Activated CD8-positive, alpha-beta memory T cell treated with anti-CD3 and anti-CD28 coated beads for 1 hour (primary cell): ENCODE data around the gene RNASEL.
A peak's percentile ranks its signal among the peaks of the same experiment; 100 is the strongest.
"Not testable (repeated sequence)": the region's sequence is repeated elsewhere in the genome, so short reads cannot be mapped to it uniquely, and the experiment has no call there.

ENCODE experiments used
- DNase-seq, 2 donors: peaks; one replicate each; pipeline ENCODE4 v3.0.0-alpha.2; 2020; ENCODE audit warnings: low read depth in 1 of 2; ENCODE audit errors: extremely low read depth in 1 of 2

Gene RNASEL, protein sequence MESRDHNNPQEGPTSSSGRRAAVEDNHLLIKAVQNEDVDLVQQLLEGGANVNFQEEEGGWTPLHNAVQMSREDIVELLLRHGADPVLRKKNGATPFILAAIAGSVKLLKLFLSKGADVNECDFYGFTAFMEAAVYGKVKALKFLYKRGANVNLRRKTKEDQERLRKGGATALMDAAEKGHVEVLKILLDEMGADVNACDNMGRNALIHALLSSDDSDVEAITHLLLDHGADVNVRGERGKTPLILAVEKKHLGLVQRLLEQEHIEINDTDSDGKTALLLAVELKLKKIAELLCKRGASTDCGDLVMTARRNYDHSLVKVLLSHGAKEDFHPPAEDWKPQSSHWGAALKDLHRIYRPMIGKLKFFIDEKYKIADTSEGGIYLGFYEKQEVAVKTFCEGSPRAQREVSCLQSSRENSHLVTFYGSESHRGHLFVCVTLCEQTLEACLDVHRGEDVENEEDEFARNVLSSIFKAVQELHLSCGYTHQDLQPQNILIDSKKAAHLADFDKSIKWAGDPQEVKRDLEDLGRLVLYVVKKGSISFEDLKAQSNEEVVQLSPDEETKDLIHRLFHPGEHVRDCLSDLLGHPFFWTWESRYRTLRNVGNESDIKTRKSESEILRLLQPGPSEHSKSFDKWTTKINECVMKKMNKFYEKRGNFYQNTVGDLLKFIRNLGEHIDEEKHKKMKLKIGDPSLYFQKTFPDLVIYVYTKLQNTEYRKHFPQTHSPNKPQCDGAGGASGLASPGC

DNA sequence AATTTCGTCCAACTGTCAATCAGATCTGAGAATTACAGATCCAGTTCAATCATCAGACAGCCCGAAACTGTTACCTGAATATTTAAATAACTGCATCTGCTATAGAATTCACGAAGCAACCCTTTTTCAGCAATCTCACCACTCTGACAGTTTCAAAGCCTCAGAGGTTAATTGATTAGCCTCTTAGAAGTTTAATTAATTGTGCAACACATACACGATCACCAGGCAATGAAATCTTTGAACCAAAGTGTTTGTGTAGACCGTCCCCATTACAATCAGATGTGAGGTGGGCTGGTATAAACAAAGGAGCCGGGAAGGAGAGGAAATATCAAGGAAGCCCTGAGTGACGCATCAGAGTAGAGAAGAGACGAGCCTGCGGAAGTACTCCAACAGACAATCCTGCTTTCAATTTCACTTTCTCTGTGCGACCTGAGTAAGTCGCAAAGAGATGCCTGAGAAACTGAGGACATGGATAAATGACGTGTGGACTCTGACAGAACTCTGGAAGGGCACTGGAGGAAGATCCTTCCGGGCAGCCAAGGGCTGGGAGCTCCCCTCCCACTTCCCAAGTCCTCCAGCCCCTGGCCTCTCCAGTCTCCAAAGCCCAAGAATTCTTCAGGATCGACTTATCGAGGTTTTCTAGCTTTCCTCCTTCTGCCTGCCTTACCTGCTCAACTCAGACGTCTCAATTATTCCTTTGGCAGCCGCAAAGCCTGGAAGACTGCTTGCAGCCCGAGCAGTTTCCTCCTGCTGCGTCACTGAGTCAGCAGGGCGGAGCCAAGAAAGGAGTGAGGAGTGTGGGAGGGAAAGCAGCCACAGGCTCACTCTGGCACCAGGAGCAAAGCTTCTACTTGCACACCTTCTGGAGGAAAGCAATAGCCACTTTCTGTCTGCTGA is at the start of gene RNASEL:
Gene RNASEL, minus strand, starts transcription at position 757 of the 897 bp plus-strand sequence. CDS start 2,450 bp downstream, outside the sequence.
- peak in 1 of 2 donors; percentile 37 for DNase-seq

DNA sequence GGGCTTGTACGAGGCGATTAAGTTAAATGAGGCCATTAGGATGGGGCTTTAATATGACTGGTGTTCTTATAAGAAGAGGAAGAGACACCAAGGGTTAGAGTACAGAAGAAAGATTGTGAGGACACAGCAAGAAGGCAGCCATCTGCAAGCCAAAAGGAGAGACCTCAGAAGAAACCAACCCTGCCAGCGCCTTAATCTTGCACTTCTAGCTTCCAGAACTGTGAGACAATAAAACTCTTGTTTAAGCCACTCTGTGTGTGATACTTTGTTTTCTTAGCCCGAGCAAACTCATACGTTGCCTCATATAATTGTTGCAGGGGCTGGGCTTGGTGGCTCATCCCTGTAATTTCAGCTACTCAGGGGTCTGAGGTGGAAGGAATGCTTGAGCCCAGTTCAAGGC is 48.7 kb upstream of the RNASEL start:
- DNase-seq = no peak

DNA sequence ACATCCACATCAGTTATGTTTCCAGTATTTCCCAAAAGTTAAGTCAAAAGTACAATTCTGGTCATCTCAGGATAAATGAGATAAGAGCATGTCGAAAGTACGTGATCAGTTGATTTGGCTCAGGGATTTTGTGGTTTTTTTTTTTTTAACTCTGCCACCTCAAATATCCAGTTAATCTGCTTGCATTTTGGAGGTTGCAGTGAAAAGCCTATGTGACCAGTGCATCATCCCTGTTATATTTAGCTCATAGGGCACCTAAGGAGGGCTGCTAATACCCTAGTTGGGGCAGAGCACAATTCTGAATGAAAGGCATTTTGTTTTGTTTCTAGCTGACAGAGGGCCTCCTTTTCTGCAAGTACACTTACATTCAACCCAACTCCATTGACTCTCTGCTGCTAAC is 46.8 kb upstream of the RNASEL start:
- DNase-seq = no peak

DNA sequence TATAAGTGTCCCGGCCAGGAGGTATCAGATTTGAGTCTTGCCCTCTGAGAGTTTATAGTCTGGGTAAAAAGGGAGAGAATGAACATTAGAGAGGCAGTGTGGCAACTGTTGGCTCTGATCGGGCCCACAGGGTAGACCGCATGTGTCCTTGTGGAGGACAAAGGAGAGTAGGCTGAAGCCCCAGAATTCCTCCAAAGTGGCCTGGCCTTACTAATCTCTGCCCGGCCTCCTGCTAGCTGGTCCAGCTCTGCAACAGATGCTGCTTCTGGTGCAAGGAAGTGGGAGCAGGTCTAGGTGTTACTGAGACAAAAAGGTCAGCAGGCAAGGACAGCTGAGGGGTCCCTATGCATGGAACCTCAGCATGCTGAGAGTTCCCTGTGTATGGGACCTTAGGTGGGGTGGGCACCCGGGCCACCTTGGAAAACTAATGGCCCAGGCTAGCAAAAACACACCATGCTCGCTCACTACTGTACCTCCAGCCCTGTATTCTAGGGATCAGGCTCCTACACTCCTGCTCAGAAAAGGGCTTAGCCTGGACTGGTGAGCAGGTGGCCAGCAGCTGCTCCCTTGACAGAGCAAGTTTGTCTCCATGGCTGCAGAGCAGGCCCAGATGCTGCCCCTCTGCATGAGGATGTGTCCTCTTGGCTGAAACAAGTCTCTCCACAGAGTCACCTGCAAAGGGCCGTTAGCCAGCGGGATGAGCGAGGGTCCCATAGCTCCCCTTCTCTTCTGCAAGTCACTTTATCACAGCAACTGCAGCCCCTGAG is 45.4 kb upstream of the RNASEL start:
- no peak for DNase-seq

DNA sequence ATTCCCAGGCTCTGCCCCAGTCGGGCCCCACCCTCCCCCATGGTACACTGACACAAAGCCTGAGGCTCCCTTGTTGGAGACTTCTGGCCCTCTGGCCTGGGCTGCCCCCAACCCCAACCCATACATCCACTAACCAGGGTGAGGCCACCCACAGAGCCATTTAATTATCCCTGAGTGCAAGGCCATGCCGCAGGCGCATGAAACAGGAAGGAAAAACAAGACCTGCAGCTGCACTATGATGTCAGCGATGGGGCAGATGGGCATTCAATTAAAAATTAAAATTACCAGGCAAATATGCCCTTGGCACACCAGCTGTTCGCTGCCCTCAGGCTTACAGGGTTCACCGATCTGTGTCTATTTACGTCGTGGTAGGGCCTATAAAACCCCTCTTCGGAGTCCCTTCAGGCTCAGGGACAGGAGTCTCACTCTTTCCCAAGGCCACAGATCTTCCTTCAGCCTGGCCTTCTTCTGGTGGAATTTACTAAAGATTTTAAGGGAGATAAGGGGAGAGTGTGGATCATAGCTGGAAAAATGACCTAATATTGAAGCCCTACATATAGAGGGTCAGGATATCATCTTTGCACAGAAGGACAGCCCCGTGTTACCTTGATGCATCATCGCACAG is 44.7 kb upstream of the RNASEL start:
- no peak for DNase-seq

DNA sequence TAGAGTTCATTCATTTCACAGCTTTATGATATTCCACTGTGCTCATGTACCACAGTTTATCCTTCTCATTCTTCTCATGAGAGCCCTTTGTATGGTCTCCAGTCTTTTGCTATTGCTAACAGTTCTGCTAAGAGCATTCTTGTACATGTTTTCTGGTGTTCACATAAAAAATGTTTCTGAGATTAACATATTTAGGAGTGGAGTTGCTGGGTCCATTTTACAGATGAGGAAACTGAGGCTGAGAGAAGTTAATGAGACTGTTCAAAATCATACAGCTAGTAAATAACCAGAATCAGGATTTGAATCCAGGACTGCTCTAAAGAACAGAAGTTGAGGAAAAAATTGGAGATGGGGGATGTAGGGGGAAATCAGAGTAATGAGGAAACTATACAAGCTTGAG is 44.0 kb upstream of the RNASEL start:
- no peak for DNase-seq

DNA sequence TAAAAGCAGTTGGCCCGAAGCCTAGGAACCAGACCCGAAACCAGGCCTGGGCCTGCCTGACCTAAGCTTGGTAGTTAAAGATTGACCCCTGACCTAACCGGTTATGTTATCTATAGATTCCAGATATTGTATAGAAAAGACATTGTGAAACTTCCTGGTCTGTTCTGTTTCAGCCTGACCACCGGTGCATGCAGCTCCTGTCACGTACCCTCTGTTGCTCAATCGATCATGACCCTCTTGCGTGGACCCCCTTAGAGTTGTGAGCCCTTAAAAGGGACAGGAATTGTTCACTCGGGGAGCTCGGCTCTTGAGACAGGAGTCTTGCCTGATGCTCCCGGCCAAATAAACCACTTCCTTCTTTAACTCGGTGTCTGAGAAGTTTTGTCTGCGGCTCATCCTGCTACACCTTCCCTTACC is 43.4 kb upstream of the RNASEL start:
- DNase-seq = not testable (repeated sequence)

DNA sequence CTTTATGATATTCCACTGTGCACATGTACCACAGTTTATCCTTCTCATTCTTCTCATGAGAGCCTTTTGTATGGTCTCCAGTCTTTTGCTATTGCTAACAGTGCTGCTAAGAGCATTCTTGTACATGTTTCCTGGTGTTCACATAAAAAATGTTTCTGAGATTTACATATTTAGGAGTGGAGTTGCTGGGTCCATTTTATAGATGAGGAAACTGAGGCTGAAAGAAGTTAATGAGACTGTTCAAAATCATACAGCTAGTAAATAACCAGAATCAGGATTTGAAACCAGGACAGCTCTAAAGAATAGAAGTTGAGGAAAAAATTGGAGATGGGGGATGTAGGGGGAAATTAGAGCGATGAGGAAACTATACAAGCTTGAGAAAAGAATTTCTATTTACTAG is 42.9 kb upstream of the RNASEL start:
- no peak for DNase-seq

DNA sequence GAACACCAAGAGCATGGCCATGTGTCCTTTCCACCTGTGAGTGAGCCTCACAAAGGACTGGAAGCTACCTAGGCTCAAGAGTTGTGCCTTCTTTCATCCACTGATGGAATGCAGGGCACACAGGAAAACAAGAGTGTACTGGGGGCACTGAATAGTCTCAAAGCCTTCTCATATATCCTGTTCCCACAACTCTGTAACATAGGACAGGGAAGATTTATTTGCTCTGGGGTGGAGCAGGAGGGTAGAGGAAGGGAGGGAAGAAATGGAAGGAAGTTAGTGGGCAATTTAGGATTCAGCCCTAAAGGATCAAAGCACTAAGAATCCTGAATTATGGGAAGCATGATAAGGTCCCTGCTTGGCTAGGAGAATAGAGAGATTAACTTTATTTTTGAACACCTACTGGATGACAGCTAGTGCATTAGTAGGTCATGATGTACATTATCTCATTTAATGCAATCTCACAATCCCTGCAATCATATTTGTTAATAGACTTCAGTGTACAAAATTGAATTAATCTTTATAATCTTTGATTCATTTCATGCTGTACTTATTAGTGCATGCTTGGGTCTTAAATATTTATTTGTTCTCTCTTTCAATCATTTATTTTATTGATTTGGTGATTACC is 42.1 kb upstream of the RNASEL start:
- no peak for DNase-seq

DNA sequence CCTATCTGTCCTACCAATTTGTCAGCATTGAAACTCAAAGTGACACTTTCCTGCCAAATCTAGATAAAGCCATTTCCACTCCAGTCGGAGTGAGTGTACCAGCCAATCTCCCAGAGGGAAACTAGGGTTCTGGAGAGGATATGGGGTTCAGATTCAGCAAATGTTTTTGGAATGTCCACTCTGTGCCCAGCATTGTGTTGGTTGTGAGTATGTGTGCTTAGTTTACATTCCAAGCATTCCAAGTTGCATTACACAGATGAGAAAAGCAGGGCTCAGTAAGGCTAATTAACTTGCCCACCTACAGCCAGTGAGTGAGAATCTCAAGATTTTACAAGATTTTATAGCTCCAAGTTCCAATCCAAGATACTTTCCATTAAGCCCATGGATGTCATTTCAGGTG is 41.5 kb upstream of the RNASEL start:
- no peak for DNase-seq

DNA sequence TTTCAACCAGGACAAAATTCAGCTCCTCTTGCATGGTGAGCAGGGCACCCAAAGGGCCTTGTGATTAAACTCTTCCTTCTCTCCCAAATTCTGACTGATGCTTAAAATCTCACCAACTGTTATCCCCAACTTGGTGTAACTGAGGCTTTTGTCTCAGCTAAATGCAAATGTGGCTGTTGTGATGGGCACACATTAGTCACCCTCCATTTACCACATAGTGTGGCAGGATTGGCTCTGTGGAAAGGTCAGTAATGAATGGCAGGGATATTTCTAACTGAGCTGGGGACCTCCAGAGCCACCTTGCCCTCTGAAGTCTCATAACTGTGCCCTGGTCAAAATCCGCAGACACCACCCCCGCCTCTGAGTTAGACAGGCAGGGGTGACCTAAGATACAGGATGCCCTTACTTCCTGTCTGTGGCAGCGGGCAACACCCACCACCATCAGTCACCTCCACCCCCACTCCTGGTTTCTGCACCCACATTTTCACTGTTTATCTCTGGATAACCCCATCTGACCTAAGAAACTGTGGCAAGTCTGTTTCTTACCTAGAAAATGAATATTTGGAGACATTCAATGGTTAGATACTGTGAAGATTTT is 40.5 kb upstream of the RNASEL start:
- peak in 1 of 2 donors; percentile 24 for DNase-seq

DNA sequence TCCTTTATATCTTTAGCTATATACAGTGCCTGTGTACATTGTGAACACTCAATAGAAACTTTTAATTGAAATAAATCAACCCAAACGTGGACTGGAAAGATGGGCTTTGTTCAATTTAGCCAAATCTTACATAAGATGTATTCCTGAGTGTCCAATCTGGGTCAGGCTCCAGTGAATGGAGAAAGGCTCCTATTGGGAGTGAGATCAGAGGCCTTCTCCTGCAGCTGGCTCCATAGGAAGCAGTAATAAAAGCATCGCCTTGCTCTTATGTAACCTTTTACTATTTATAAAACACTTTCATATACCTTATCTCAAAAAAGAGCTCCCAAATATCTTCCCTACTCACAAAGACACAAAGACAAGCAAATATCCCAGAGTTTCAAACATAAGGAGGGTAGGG is 40.0 kb upstream of the RNASEL start:
- DNase-seq = no peak

DNA sequence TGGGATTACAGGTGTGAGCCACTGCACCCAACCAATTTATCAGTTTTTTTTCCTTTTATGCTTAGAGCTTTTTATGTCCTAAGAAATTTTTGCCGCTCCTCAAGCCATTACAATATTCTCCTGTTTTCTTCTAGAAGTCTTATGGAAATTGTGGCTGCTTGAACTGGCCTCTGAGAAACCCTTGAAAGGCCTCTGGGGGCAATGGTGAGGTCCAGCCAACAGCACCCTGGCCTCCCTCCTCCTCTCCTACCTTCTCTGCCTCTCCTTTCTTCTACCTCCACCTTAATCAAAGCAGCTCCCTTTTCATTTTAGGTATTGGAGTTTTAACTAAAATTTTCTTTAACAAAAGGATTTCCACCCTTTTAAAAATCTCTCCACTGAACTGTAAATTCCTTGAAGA is 39.6 kb upstream of the RNASEL start:
- DNase-seq = no peak

DNA sequence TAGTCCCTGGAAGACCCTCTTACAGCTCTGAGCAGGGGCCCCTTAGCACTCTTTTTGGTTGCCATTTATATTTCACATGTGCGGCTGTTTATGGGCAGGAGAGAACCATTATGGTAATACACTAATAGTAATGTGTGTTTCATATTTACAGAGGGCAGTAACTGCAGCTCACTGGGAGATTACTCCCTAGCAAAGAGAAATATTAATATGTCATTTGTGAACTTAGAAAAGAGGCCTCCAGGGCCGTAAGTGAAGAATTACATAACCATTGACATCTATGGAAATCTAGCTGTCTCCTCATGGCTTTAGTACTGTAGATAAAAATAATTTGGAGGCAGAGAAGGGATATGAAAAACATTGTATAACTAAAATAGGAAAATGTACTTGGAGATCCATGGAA is 38.6 kb upstream of the RNASEL start:
- no peak for DNase-seq

DNA sequence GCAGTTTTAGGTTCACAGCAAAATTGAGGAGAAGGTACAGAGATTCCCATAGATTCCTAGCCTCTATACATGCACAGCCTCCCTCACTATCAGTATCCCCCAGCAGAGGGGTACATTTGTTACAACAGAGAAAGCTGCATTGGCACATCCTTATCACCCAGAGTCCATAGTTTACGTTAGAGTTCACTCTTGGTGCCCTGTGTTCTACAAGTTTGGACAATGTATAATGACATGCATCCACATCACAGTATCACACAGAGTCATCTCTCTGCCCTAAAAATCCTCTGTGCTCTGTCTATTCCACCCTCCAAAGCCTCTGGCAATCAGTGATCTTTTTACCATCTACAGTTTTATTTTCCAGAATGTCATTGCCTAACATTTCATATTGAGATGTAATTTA is 37.5 kb upstream of the RNASEL start:
- DNase-seq = no peak

DNA sequence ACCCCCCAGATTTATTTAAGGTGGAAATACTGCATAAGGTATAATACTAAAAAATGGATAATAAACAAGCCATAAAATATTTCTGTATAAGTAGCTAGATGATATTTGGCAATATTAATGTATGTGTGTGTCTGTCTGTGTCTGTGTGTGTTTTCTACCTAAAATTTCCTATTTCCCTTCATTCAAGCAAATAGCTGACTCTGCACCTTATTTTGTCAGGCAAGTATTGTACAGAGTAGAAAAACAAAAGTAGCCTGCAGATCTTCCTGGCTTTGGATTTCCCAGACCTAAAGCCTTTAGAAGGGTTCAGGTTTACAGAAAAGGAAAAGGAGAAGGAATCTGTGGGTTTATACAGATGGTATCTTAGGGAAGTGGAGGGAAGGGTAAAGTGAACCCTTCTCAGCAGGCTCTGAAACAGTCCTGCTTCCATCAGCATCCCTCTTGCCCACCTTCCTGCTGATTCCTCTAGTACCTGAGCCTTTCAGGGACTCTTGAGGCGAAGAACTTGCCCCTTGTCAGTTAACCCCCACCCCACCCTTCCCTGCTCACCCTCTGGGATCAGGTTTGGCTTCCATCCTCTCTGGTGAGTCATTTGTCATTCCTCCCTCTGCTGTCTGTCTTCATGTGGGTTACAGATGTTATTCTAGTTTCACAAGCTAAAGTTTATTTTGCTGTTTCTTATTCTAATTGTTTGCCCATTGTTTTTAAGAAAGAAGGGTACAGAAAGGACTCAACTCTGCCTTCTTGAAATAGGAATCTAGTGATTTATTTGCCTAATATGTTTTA is 36.9 kb upstream of the RNASEL start:
- DNase-seq = no peak

DNA sequence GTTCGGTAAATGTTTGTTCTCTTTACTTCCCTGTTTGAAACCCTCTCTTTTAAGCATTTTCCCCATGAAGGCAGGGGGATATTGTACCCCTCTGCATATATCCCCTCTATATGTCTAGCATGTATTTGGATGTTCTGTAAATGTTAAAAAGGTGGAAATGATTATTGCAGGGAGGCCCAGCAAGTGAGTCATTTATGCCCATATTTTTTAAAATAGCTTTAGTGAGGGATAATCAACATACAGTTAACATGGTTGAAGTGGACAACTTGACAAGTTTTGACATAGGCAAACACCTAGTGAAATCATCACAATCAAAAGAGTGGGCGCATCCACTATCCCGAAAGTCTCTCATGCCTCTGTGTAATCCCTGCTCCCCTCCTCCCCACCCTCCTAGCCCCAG is 36.0 kb upstream of the RNASEL start:
- DNase-seq = no peak

DNA sequence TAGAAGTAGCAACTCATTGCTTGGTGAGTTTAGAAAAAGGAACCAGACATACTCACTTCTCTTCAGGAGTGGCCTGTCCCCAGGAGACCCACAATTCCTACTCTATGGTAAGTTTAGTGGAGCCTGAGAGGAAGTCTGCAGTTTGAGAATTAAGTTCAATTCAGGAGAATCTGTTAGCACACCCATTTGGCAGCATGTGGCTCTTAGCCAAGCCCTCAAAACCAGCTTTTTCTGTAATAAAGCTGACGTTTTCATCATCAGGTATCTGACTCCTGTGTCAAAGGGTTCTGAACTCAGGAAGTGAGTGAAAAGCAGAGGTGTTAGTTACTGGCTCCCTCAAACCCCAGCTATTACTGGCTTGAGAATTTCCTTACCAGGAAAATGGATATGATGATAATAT is 35.5 kb upstream of the RNASEL start:
- DNase-seq = no peak
